Esophagus (tissue), 2 donors: ENCODE data around the gene HAPLN3. TPM values are rescaled to one million over a fixed set of nuclear protein-coding genes. Genes with fewer than 3 reads are reported as not detected.
"Not testable (repeated sequence)": the region's sequence is repeated elsewhere in the genome, so short reads cannot be mapped to it uniquely, and the experiment has no call there.

ENCODE experiments used
- H3K27ac ChIP-seq, 2 donors: one replicate each; pipeline ENCODE4 v1.5.1; 2013; ENCODE audit warnings: low read depth in 2 of 2, mild to moderate bottlenecking in 2 of 2, inconsistent platforms in 1 of 2, low read length in 1 of 2, moderate library complexity in 1 of 2
- H3K27me3 ChIP-seq, 2 donors: one replicate each; pipeline ENCODE4 v1.6.1; 2013; ENCODE audit warnings: low read length in 2 of 2, control low read depth in 1 of 2, mild to moderate bottlenecking in 1 of 2; ENCODE audit not compliant: insufficient read depth in 2 of 2, control insufficient read depth in 1 of 2
- H3K36me3 ChIP-seq, 2 donors: one replicate each; pipeline ENCODE4 v1.6.1; 2013; ENCODE audit warnings: low read length in 1 of 2; ENCODE audit not compliant: control insufficient read depth in 2 of 2, insufficient read depth in 2 of 2
- H3K4me1 ChIP-seq, 2 donors: one replicate each; pipeline ENCODE4 v1.6.1; 2013; ENCODE audit warnings: low read length in 1 of 2; ENCODE audit not compliant: control insufficient read depth in 2 of 2, insufficient read depth in 2 of 2
- H3K4me3 ChIP-seq, 2 donors: one replicate each; pipeline ENCODE4 v1.5.1; 2013; ENCODE audit warnings: low read length in 2 of 2, mild to moderate bottlenecking in 2 of 2, low read depth in 1 of 2, moderate library complexity in 1 of 2
- H3K9me3 ChIP-seq, 2 donors: one replicate each; pipeline ENCODE4 v1.6.1; 2013; ENCODE audit warnings: mild to moderate bottlenecking in 2 of 2, low read depth in 1 of 2, low read length in 1 of 2, moderate library complexity in 1 of 2; ENCODE audit not compliant: control insufficient read depth in 2 of 2, insufficient read depth in 1 of 2
- WGBS, 2 donors: extraction: QIAGEN DNeasy Blood & Tissue Kit; methylation state at CpG; one replicate each; pipeline ENCODE4 v1.1.7; 2013; 5-methylcytosine and 5-hydroxymethylcytosine counted together
- polyA plus RNA-seq, 2 donors: library from polyadenylated mRNA; stranded (reverse); fragments of 200-250 nt; gene quantifications; one replicate each; pipeline ENCODE4 v1.2.3, GENCODE V29; 2013
- donor health status: healthy with polysubstance abuse.
- donor health status: Bipolar disorder and iron deficiency.

The HAPLN3 gene
- polyA plus RNA-seq, 2 donors, result 3.2 to 5.5 TPM

GRCh38 chr15:88928192-88928591 lies 32.8 kb upstream of the HAPLN3 start:
- H3K27me3 ChIP-seq, H3K4me1 ChIP-seq, H3K36me3 ChIP-seq, H3K27ac ChIP-seq, H3K9me3 ChIP-seq, H3K4me3 ChIP-seq: not testable (repeated sequence)

GRCh38 chr15:88925648-88926047 lies 30.3 kb upstream of the HAPLN3 start:
- not testable (repeated sequence) for H3K27me3 ChIP-seq, H3K4me1 ChIP-seq

GRCh38 chr15:88920892-88921435 lies 25.6 kb upstream of the HAPLN3 start:
- not testable (repeated sequence) for H3K9me3 ChIP-seq, H3K4me1 ChIP-seq, H3K27ac ChIP-seq, H3K27me3 ChIP-seq, H3K4me3 ChIP-seq, H3K36me3 ChIP-seq
- WGBS, 2 donors, result 75 to 79% methylated on average over 12 of the region's 12 CpGs

More at GRCh38 chr15:88925648-88926047, 30.3 kb upstream of the HAPLN3 start:
- H3K4me3 ChIP-seq, H3K27ac ChIP-seq, H3K9me3 ChIP-seq, H3K36me3 ChIP-seq: not testable (repeated sequence)
- 72 to 76% methylated on average over 2 of the region's 2 CpGs for WGBS, 2 donors

- WGBS, 2 donors, result 62 to 67% methylated on average over 9 of the region's 9 CpGs
- Histone ChIP-seq H3K27ac (no peak overlapping the region), H3K9me3 (no peaks in the 10 kb centered on the region), H3K36me3 (no peaks in the 10 kb centered on the region), H3K4me3 (no peak overlapping the region), H3K4me1 (no peaks in the 10 kb centered on the region), H3K27me3 (no peaks in the 10 kb centered on the region)
Observed at GRCh38 chr15:88920186-88920891, 25.0 kb upstream of the HAPLN3 start.

- Histone ChIP-seq H3K4me1 (no peaks in the 10 kb centered on the region), H3K4me3 (no peak overlapping the region), H3K36me3 (no peaks in the 10 kb centered on the region), H3K9me3 (no peaks in the 10 kb centered on the region), H3K27ac (no peak overlapping the region), H3K27me3 (no peaks in the 10 kb centered on the region)
- 14 to 18% methylated on average over 4 of the region's 4 CpGs for WGBS, 2 donors
Observed at GRCh38 chr15:88918738-88919137, 23.4 kb upstream of the HAPLN3 start.

- no peaks in the 10 kb centered on the region for H3K27me3 ChIP-seq
- no peaks in the 10 kb centered on the region for H3K4me1 ChIP-seq
- 83 to 88% methylated on average over 5 of the region's 5 CpGs for WGBS, 2 donors
Observed at GRCh38 chr15:88917760-88918159, 22.4 kb upstream of the HAPLN3 start.

GRCh38 chr15:88915354-88915753 lies 20.0 kb upstream of the HAPLN3 start:
- no peaks in the 10 kb centered on the region for H3K9me3 ChIP-seq

More at GRCh38 chr15:88917760-88918159, 22.4 kb upstream of the HAPLN3 start:
- Histone ChIP-seq H3K4me3 (no peak overlapping the region), H3K36me3 (no peaks in the 10 kb centered on the region), H3K9me3 (no peaks in the 10 kb centered on the region), H3K27ac (no peak overlapping the region)

GRCh38 chr15:88913850-88914169 lies 18.5 kb upstream of the HAPLN3 start:
- H3K27me3 ChIP-seq, result no peaks in the 10 kb centered on the region
- peak overlapping the region in 1 of 2 donors; percentile 80 for H3K4me3 ChIP-seq
- no peak overlapping the region for H3K27ac ChIP-seq
- no peaks in the 10 kb centered on the region for H3K9me3 ChIP-seq
- peaks cover 3 to 7% of the 10 kb centered on the region in 2 donors for H3K4me1 ChIP-seq
- WGBS, 2 donors, result 53 to 56% methylated on average over 4 of the region's 4 CpGs
- peaks cover 0 to 6% of the 10 kb centered on the region in 2 donors for H3K36me3 ChIP-seq

More at GRCh38 chr15:88915354-88915753, 20.0 kb upstream of the HAPLN3 start:
- no peak overlapping the region for H3K27ac ChIP-seq
- peaks cover 3 to 7% of the 10 kb centered on the region in 2 donors for H3K4me1 ChIP-seq
- 95% methylated on average over 10 of the region's 10 CpGs for WGBS, 2 donors
- no peaks in the 10 kb centered on the region for H3K27me3 ChIP-seq
- H3K36me3 ChIP-seq, result no peaks in the 10 kb centered on the region
- no peak overlapping the region for H3K4me3 ChIP-seq

- Histone ChIP-seq H3K36me3 (peaks cover 0 to 6% of the 10 kb centered on the region in 2 donors), H3K4me3 (peak within 1 kb of the TSS; percentile 80 to 97), H3K27ac (peak within 1 kb of the TSS; percentile 90), H3K9me3 (no peaks in the 10 kb centered on the region), H3K4me1 (peaks cover 3 to 7% of the 10 kb centered on the region in 2 donors), H3K27me3 (no peaks in the 10 kb centered on the region)
- WGBS, 2 donors, result 1% methylated on average over 52 to 67 of the region's 67 CpGs
Observed at GRCh38 chr15:88913017-88913849, 17.9 kb upstream of the HAPLN3 start, which contains the start of gene MFGE8. Gene MFGE8, minus strand, starts transcription at chr15:88913379. Its CDS starts 60 bp downstream, at chr15:88913319.
